Measurements from ENCODE around the gene FOXN3. TPM values are rescaled to one million over a fixed set of nuclear protein-coding genes. Genes with fewer than 3 reads are reported as not detected.

FOXN3 gene
- polyA plus RNA-seq, 1 donor from 2014 or later = 10.3 TPM

DNA sequence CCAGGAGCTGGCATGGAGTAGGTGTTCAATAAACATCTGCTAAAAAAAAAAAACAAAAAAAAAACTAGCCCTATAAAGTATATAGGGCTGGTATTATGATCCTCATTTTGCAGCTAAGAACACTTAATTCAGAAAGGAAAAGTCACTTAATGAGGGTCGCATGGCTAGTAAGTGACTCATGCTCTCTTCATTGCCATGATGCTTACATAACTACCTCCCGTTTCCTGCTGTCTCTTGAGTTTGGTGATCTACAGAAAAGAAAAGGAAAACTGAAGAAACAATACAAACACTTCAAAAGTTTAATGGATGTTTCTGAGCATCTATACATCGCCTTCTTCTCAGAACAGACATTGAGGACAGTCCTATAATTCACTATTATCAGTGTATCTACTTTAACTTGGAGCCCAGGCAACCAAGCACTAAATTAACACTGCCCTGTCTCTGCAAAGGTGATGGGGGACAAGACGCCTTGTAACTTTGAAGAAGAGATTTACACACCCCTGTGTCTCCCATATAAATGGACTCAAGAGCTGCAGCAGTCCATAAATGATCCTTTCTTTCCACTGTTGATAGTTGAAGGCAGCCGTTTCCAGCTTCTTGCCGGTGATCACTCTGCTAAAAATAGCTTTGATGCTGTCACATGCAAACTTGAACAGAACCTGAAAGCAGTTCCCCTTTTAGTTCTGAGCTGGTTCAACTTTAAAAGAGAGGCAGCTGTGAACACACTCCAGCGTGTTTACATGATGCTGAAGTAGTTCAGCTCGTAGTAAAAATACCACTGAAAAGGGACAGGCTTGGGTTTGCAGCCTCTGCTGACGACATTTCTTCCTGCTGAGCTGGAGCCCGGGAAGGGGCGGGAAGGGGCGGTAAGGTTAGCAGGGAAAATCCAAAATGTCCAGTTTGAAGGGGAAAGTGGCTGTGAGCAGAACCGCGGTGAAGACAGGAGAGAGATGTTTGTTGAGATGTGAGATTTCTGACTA is 113.3 kb downstream of the FOXN3 start:
- no peak overlapping the region for H2AFZ ChIP-seq (ENCODE audit: low read depth, low read length)
- H3K4me2 ChIP-seq (ENCODE audit: low read length) = peak overlapping the region; percentile 4
- H3K79me2 ChIP-seq (replicated peaks; ENCODE audit: insufficient read depth, low read length) = peaks cover 3% of the 10 kb centered on the region

DNA sequence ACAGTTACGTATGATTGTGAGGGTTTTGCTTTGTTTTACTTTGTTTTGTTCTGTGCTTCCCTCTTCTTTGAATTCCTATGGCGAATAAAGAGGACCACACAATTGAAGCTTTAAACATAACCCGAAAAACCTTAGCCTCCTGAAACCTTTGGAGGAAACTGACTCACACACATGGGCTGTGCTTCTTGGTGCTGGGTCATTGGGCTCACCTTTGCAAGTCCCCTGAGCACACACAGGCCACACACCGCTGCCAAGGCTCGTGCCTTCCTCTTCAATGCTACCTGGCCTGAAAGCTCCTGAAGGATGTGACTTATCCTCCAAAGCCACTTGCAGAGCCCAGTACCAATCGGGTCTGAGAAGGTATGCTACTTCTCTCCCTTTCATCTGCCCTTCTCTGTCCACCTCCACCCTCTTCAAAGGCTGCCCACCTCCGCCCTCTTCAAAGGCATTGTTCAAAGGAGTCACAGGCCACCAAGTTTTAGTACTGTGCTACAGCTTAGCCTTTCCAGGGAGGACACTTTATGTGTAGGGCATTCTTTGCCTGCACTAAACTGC is 114.6 kb downstream of the FOXN3 start:
- Histone ChIP-seq H3K9ac (ENCODE audit: low read length) (no peak overlapping the region), H3K4me2 (ENCODE audit: low read length) (no peak overlapping the region)
- TF ChIP-seq, protein P1, sequence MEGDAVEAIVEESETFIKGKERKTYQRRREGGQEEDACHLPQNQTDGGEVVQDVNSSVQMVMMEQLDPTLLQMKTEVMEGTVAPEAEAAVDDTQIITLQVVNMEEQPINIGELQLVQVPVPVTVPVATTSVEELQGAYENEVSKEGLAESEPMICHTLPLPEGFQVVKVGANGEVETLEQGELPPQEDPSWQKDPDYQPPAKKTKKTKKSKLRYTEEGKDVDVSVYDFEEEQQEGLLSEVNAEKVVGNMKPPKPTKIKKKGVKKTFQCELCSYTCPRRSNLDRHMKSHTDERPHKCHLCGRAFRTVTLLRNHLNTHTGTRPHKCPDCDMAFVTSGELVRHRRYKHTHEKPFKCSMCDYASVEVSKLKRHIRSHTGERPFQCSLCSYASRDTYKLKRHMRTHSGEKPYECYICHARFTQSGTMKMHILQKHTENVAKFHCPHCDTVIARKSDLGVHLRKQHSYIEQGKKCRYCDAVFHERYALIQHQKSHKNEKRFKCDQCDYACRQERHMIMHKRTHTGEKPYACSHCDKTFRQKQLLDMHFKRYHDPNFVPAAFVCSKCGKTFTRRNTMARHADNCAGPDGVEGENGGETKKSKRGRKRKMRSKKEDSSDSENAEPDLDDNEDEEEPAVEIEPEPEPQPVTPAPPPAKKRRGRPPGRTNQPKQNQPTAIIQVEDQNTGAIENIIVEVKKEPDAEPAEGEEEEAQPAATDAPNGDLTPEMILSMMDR (IDR thresholded peaks at IDR 0.05; ENCODE audit: poor library complexity, severe bottlenecking) = no peak
- no peak for TF ChIP-seq POLR2AphosphoS5 (IDR thresholded peaks at IDR 0.05)
- no peak for TF ChIP-seq RAD21 (conservative IDR thresholded peaks at IDR 0.05)
- TF ChIP-seq, protein P2, sequence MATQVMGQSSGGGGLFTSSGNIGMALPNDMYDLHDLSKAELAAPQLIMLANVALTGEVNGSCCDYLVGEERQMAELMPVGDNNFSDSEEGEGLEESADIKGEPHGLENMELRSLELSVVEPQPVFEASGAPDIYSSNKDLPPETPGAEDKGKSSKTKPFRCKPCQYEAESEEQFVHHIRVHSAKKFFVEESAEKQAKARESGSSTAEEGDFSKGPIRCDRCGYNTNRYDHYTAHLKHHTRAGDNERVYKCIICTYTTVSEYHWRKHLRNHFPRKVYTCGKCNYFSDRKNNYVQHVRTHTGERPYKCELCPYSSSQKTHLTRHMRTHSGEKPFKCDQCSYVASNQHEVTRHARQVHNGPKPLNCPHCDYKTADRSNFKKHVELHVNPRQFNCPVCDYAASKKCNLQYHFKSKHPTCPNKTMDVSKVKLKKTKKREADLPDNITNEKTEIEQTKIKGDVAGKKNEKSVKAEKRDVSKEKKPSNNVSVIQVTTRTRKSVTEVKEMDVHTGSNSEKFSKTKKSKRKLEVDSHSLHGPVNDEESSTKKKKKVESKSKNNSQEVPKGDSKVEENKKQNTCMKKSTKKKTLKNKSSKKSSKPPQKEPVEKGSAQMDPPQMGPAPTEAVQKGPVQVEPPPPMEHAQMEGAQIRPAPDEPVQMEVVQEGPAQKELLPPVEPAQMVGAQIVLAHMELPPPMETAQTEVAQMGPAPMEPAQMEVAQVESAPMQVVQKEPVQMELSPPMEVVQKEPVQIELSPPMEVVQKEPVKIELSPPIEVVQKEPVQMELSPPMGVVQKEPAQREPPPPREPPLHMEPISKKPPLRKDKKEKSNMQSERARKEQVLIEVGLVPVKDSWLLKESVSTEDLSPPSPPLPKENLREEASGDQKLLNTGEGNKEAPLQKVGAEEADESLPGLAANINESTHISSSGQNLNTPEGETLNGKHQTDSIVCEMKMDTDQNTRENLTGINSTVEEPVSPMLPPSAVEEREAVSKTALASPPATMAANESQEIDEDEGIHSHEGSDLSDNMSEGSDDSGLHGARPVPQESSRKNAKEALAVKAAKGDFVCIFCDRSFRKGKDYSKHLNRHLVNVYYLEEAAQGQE (IDR thresholded peaks at IDR 0.05; ENCODE audit: borderline replicate concordance) = no peak
- no peak for TF ChIP-seq MXI1 (conservative IDR thresholded peaks at IDR 0.05; ENCODE audit: poor library complexity, severe bottlenecking)
- no peak for TF ChIP-seq EP300 (conservative IDR thresholded peaks at IDR 0.05; ENCODE audit: poor library complexity, severe bottlenecking)
- TF ChIP-seq SMC3 (conservative IDR thresholded peaks at IDR 0.05; ENCODE audit: poor library complexity) = no peak

More for the DNA sequence above, 113.3 kb downstream of the FOXN3 start:
- H3K9me3 ChIP-seq (ENCODE audit: low read length) = no peaks in the 10 kb centered on the region
- H3K27ac ChIP-seq (ENCODE audit: low read length) = peak overlapping the region; percentile 54
- H3K9me2 ChIP-seq (ENCODE audit: insufficient read depth, low read length) = no peaks in the 10 kb centered on the region
- peak overlapping the region; percentile 43 for H3K4me3 ChIP-seq (ENCODE audit: low read length)
- no peaks in the 10 kb centered on the region for H3K27me3 ChIP-seq (ENCODE audit: insufficient read depth, low read depth, low read length)
- H4K20me1 ChIP-seq (ENCODE audit: insufficient read depth) = no peaks in the 10 kb centered on the region
- H3K36me3 ChIP-seq (ENCODE audit: insufficient read depth, low read length) = no peaks in the 10 kb centered on the region
- no peak for TF ChIP-seq EZH2 (IDR thresholded peaks at IDR 0.05; ENCODE audit: borderline replicate concordance, insufficient read depth, low read length, poor library complexity, severe bottlenecking)
- TF ChIP-seq TAF1 (IDR thresholded peaks at IDR 0.05; ENCODE audit: low read depth) = no peak
- TF ChIP-seq EP300 (conservative IDR thresholded peaks at IDR 0.05; ENCODE audit: poor library complexity, severe bottlenecking) = peak; percentile 30
- TF ChIP-seq SMC3 (conservative IDR thresholded peaks at IDR 0.05; ENCODE audit: poor library complexity) = no peak
- no peak for TF ChIP-seq MXI1 (conservative IDR thresholded peaks at IDR 0.05; ENCODE audit: poor library complexity, severe bottlenecking)
- TF ChIP-seq, protein P1 (IDR thresholded peaks at IDR 0.05; ENCODE audit: poor library complexity, severe bottlenecking) = no peak
- TF ChIP-seq, protein P2 (IDR thresholded peaks at IDR 0.05; ENCODE audit: borderline replicate concordance) = peak; percentile 33
- peak; percentile 23 for TF ChIP-seq POLR2AphosphoS5 (IDR thresholded peaks at IDR 0.05)
- no peak for TF ChIP-seq RAD21 (conservative IDR thresholded peaks at IDR 0.05)
- H3K9ac ChIP-seq (ENCODE audit: low read length) = peak overlapping the region; percentile 36
- H3F3A ChIP-seq (ENCODE audit: insufficient read depth, low read length, poor library complexity, severe bottlenecking) = no peaks in the 10 kb centered on the region

More for the DNA sequence above, 114.6 kb downstream of the FOXN3 start:
- no peaks in the 10 kb centered on the region for H3K27me3 ChIP-seq (ENCODE audit: insufficient read depth, low read depth, low read length)
- no peaks in the 10 kb centered on the region for H3K36me3 ChIP-seq (ENCODE audit: insufficient read depth, low read length)
- H3K9me2 ChIP-seq (ENCODE audit: insufficient read depth, low read length) = no peaks in the 10 kb centered on the region
- no peak overlapping the region for H3K27ac ChIP-seq (ENCODE audit: low read length)
- peaks cover 3% of the 10 kb centered on the region for H3K79me2 ChIP-seq (replicated peaks; ENCODE audit: insufficient read depth, low read length)
- H3K9me3 ChIP-seq (ENCODE audit: low read length) = no peaks in the 10 kb centered on the region
- H4K20me1 ChIP-seq (ENCODE audit: insufficient read depth) = no peaks in the 10 kb centered on the region
- H3F3A ChIP-seq (ENCODE audit: insufficient read depth, low read length, poor library complexity, severe bottlenecking) = no peaks in the 10 kb centered on the region
- no peak overlapping the region for H3K4me3 ChIP-seq (ENCODE audit: low read length)
- no peak overlapping the region for H2AFZ ChIP-seq (ENCODE audit: low read depth, low read length)

All from neural cell (in vitro differentiated cells).